HG03135 (cell line): ENCODE results near the gene CCNL1.

Source experiments
- ATAC-seq: cut with Tn5 transposase; IDR thresholded peaks from one replicate; pipeline ENCODE4 v1.9.1; 2021; ENCODE audit warnings: mild to moderate bottlenecking, moderate library complexity; ENCODE audit not compliant: unreplicated experiment

Gene CCNL1

DNA sequence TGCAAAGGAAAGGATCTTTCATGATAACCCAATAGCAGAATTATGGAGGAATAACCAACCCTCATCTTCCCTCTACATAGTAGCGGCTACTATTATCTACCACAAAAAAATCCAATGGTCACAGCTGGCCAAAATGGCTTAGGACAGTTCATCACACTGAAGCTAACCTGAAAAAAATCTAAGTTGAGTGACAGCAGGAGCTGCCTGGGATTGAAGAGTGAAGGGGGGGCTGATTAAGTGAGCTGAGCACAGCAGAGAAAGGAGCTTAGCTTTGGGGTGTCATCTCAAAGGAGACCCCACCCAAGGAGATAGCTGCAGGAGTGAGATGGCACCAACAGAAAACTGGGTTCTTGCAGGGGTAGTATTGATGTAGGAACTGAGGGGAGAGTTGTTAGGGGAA, 33.6 kb downstream of the CCNL1 start:
- no peak for ATAC-seq

DNA sequence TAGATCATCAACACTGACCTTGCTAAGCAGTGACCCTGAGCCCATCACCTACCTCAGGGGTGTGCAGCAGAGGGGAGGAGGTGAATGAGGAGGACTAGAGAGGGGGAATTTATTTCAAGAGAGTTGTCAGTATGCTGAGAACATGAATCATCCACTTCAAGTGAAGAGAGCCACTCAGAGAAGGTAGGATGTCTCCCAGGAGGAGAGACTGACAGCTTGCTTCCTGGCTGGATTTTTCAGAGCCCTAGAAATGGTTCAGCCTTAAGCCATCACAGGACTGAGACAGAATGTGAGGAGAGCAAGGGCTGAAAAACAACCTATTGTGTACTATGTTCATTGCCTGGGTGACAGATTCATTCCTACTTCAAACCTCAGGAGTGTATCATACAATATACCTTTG, 34.8 kb downstream of the CCNL1 start:
- no peak for ATAC-seq

DNA sequence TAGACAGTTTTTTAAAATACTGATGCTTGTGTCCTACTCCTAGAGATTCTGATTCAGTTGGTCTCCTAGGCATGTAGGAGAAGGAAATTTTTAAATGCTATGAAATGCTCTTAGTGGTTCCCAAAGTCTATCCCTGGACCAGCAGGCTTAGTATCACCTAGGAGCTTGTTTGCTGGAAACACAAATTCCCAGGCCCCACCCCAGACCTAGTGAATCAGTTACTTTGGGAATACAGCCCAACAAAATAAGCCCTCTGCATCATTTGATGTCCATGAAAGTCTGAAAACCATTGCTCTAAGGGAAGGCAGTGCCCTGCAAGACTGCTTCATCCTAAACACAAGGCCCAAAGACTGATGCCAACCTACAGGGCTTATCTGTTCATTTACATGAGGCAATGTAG, 36.3 kb downstream of the CCNL1 start:
- ATAC-seq = no peak

DNA sequence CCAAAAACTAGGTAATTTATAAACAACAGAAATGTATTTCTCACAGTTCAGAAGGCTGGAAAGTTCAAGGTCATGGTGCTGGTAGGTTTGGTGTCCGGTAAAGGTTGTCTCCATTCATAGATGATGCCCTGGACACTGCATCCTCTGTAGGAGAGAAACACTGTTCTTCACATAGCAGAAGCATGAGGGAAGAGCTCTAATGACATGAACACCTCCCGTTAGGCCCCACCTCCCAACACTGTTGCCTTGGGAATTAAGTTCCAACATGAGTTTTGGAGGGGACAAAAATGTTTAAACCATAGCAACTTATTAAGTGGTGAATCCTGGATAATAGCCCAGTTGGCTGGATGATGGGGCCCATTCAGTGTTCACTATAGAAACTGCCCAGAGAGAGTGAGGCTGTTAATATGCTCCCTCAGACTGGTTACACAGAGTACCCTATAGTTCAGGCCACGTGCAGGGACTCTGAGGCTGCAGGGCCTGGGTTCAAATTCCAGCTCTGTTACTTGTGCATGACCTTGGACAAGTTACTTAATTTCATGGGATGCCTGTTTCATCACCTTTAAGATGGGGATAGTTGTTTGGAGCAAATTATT, 37.0 kb downstream of the CCNL1 start:
- no peak for ATAC-seq

DNA sequence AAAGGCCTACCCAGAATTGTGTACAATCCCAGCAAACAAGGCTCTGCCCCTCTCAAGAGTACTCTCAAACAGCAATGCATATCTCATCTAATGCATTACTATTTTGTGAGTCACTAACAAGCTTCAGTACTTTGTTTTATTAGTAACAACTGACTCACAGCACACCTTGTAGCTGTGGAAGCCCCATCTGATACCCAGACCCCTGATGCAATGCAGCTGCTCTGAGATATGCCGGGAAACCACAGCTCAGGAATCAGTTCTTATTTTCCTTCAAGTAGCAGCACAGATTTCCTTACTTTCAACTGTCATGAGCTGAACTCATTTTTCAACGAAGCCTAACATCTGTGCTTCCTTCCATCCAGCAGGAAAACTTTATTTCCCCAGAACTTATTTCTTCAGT, 37.8 kb downstream of the CCNL1 start:
- ATAC-seq = no peak

DNA sequence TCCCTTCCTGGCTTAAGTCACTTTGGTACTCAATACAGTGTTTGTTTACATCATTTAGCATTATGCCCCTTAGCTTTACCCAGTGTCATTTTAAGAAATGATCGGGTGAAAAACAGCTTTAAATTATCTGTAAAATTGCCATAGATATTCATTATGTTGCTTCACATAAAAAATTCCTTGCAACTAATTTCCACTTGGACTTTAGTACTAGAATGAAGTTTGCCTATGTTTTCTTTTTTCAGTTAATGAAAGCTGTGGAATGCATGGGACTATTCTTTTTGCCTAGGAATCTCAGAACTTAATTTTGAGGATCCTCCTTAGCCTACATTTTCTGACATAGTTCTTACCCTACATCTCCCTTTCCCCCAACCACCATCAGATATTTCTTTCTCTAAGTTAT, 38.4 kb downstream of the CCNL1 start:
- ATAC-seq = no peak

DNA sequence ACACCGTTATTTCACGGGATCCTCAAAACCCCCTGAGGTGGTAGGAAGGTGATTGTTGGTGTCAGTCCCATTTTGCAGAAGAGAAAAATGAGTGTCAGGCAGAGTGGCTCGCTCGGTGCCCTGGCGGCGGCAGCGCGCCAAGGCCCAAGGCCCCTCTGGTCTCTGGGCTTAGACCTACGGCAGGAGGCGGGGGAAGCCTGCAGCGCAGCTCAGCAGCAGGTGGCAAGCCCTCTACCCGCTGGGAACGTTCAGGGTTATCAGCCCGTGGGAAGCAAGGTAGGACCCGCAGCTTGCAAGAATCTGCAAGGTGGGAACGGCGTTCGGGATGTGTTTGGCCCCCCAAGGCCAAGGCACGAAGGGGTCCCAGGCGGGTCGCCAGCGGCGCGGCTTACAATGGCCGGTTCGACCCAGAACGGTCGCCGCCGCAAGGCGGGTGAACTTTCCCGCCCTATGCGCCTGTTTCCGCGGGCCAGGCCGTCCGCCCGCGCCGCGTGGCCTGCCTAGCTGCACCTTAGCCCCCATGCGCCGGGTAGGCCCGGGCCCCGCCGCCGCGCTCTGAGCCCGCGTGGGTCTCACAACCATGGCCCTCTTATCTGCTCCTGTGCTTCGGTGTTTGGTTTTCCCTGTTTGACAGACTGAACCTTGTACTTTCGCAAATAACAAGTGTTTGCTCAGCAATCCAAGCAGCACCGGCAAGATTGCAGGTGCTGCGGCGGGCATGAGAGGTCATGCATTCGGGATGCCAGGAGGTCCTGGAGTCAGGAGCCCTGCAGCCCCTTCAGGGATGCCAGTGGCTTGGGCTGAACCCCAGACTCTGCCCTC, 39.7 kb downstream of the CCNL1 start:
- ATAC-seq = no peak

DNA sequence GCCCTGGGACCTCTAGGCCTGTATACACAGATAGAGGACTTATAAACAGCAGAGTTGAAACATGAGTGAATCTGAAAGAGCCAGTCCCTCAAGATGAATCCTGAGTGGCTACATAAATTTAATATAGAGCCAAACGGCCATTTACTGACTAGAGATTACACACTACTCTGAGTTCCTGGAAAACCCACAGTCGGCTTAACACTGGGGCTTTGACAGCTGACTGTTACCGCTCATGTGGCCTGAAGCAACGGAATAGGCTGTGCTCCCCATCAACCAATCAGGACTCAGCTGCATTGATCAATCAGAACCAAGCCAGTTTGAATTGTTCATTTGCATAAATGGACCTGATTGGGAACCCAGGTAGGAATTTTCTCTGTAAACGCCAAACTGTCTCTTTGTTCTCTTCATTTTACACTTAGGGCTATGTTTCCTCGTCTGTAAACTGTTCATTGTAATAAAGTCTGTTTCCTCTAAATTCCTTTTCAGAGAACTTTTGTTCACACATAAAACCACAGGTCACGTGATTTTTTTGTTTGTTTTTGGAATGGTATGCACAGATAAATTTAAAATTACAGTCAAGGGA, 40.5 kb downstream of the CCNL1 start:
- no peak for ATAC-seq

DNA sequence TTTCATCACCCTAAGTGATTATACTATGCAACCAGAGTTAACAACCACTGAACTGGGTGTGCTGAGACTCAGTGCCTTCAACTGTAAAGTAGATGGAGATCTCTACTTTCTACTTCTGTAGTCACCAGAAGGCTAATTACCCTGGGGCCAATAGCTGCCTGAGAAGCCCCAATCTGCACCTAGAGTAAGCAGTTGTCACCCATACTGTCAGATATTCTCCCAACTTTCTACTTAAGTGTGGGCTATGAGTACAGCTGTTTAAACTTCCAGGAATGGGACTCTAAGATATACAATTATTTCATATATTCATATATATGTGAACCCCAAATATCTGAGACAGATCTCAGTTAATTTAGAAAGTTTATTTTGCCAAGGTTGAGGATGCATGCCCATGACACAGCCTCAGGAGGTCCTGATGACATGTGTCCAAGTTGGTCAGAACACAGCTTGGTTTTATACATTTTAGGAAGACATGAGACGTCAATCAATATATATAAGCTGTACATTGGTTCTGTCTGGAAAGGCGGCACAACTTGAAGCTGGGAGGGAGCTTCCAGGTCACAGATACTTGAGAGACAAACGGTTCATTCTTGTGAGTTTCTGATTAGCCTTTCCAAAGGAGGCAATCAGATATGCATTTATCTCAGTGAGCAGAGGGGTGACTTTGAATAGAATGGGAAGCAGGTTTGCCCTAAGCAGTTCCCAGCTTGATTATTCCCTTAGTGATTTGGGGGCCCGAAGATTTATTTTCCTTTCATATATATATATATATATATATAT, 41.9 kb downstream of the CCNL1 start:
- ATAC-seq = no peak

DNA sequence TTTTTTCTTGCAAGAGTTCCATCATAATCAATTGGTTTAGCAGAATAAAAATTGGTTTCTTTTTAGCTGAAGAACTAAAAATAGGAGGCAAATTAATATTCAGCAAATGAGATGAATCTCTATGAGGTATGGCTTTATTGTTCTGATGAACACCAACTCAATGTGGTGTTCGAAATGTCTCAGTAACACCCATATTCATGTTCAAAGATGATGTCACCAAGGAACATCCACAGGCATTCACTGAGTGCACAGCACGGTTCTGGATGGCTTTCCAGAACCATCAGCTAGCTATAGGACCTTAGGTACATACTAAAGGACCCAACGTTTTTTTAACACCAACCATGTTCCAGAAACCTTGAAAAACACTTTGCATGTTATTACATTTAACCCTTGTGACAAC, 42.7 kb downstream of the CCNL1 start:
- ATAC-seq = no peak

DNA sequence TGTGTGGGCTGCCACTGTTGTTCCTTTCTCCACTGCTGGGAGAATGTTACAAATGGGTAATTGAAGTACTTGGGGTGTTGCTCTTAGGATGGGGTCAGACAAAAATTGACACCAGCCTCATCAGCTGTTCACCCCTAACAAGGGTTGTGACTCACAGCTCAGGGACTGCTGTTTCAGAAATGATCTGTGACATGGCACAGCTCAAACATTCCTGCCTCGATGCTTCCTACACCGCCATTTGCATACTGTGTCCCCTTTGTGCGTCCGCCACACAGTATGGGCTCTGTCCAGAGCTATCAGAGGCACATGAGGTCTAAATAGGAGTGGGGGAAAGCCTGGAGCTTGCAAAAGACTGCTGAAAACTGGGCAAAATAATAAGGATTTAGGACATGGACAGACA, 43.9 kb downstream of the CCNL1 start:
- ATAC-seq = no peak

DNA sequence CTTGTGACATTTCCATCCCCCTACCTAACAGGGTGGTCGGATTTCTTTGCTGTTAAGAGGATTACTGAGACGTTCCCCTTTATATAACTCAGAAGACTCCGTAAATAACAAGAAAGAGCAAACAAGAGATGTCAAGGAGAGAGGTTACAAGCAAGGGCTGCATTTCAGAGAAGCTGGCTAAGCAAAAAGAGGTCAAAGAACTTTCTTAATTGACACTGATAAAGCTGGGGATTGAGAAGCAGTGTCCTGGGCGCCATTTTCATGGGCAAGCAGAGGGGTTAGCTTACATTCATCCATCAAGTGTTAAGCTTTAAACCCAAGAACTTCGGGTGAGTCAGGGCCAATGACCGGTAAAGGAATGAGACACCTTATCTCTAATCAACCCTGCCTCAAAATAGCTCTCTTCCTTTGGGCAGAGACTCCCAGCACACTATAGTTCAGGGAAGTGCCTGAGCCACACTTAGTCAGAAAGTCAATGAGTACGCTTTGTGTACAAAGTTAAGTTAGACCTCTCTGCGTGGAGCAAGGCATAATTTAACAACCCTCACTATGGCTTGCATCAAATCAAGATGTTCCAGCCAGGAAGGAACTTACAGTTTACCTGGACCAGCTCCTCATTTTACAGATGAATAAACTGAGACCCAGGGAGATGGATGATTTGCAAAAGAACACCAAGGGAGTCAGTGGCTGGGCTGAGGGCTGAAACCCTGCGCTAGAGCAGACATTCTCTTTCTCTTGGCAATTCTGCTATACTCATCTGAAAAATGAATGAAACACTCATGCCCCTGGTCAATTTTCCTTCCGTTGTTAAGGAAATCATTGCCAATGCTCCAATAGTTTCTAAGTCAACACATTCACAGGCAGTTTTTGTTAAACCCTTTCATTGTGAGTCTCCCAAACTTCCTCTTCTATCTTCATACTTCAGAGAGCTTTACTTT, 44.6 kb downstream of the CCNL1 start:
- ATAC-seq = no peak

DNA sequence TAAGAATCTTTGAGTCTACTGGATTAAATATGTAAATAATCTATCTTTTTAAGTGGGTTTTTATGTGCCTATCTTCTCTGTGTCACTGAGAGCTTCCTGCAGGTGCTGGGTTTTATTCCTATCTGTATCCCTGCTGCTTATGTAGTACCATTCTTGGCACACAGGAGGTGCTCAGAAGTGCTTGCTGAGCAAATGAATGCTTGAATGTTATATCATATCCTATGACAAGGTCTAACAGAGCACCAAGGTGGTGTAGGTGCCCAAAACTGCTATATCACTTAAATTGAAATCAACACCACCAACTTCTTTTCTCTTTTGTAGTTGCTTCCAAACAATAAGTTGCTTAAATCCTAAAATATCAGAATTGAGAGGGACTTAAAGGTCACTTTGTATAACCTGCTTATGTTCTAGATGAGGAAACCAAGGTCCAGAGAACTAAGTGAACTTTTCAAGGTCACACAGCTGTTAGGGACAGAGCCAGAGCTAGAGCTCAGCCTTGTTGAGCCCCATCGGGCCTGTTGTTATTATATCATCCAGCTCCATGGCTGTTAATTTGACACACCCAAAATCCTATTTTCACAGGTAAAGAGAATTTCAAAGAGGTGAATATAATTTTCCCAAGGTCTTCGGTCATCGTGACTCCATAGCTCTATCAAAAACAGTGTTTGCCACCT, 46.0 kb downstream of the CCNL1 start:
- no peak for ATAC-seq

DNA sequence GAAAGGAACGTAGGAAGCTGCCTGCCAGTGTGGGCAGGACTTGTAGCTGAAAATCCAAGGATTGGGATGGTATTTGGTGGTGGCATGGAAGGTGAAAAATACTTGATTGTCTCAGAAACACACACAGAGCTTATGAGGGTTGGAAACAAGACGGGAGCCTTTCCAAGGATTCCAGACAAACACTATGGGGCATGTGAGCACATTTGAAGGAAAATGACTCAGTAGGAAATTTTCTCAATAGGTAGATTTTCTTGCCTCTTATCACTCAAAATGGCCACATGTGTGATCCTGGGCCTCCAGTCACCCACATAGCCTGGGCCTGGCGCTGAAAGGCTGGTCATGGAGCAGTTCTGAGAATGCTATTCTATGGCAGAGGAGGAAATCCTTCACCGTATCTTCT, 47.4 kb downstream of the CCNL1 start:
- no peak for ATAC-seq

DNA sequence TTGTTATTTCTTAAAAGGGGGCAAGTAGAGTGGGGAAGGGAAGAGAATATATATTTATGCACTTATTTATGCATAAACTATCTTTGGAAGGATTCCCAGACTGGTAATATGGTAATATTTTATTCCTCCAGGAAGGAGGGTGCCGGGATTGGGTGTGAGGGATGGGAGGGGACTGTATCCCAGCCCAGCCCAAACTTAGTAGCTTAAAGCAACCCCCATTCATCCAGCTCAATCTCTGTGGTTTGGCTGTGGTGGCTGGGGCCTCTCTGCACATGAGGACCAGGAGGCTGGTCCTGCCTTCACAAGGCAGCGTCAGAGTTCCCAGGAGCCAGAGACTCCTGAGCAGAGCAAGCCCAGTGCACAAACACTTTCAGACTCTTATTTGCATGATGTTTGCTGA, 48.4 kb downstream of the CCNL1 start:
- no peak for ATAC-seq

DNA sequence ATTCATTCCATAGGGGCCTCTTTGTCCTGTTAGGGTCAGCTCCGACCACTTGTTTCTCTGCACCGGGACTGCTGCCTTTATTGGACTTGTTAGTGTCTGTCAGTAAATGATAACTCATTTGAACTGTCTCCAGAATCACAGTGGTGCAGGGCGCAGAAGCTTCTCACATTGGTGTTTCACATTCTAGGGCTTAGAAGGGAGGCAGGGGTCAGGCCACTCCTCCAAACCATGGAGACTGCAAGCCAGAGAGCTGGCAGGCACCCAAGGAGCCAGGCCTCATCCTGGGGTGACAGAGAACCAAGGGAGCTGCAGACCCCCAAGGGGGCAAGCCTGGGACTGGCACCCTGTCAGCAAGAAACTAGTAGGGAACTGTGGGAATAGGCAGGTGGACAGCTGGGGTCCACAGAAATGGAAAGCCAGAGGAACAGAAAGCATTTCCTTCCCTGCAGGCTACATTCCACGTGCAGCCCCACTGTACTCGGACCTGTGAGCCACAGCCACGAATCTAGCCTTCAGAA, 49.1 kb downstream of the CCNL1 start:
- ATAC-seq = no peak

DNA sequence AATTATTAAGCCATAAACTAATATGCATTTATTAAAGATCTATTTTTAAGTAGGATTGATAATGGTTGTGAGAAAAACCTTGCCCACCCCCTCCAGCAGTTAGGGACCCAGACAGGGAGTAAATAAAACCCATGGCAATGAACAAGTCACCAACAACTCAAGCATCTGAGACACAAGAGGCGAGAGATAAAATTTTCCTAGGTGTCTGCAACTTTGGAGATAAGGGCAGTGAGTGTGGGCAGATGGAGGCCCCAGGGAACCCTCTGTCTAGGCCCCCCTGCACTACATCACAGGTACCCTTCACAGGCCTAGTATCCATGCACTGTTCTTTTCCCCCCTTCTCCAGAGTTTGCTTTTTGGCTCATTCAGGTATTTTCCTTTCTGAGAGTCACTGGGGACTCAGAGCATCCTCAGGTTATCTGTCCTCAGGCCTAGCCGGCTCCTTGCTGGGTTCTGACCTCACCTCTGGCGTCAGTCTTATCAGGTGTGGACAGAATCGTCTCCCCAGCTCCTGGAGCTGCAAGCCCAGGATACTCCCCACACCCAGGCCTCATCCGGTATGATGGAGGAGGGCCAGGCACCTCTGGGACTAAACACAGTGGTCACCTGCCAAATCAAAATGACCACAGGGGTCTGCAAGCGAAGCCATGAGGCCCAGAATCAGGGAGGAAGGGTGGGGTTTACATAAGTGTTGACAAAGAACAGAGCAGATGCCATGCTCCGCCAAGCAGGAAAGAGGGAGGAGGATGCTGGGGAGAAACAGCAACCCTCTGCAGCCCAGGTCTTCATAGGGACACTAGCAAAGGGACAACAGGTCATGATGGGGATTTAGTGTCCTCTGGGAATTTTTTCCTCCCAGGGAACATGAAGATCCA, 50.4 kb downstream of the CCNL1 start:
- ATAC-seq = no peak

DNA sequence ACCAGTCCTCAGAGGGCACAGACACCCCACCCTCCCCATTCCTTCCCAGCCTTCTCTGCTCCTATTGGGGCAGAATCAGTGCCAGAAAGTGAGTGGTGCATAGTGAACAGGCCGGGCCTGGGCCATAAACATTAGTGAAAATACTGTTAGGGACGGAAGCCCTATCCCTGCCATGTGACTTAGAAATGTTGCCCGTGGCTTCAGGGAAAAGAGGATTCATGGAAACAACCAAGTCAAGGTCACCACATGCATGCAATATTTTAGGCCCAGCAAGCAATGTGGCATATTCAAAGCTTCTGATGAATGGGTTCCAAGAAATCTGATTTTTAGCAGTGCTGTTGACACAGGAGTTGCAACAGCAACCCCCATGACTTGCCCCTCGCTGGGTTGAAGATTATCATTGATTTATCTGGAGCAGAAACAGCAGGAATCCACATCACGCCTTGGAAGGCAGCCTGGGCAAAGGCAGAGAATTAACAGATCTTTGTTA, 52.3 kb downstream of the CCNL1 start:
- no peak for ATAC-seq

DNA sequence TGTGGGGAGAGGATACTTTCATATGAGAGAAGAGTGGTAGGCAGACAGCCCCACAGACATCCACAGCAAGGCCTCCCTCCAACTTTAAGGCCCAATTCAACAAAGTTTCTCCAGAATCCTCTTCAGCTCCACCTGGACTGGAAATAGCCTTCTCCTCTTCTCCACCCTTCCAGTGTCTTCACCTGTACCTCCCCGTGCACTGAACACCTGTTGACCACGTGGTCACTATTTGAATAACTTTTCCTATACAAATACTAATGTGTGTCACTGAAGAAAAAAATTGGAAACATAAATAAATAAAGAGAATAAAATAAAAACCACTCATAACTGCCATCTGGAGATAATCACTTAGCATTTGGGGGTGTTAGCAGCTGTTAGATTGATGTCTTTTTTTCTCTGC, 52.9 kb downstream of the CCNL1 start:
- ATAC-seq = no peak
